ENCODE data around the gene PTGDR2. TPM values are rescaled to one million over a fixed set of nuclear protein-coding genes. Genes with fewer than 3 reads are reported as not detected.

The PTGDR2 gene
- 1 to 10 TPM in 1 of 8 experiments, under 1 TPM in 7; 0.27 to 4.6 (median 0.42) TPM for total RNA-seq

GRCh38 chr11:60855726-60856633 lies at the start of gene PTGDR2:
Gene PTGDR2 (minus strand): TSS chr11:60855950. CDS start chr11:60853722, 2,228 bp downstream.
- ATAC-seq (replicated peaks in 6 of 8) = peak; percentile 32 to 88 (median 74)
- WGBS, 10 experiments = 0 to 82% (median 67%) methylated on average over 3 to 5 of the region's 14 CpGs; no CpG with 5 or more reads in 6 of the 10 experiments
- H3K27ac ChIP-seq = peak within 1 kb of the TSS in 1 of 2 donors; percentile 28
- no peak within 1 kb of the TSS for H3K4me3 ChIP-seq
- peaks cover 7 to 8% of the 10 kb centered on the region in 2 donors for H3K4me1 ChIP-seq (replicated peaks in 1 of 2)
- in situ Hi-C loops (cut with MboI; ENCODE audit: low pct_unique_long_range_greater_than_20kb in 2 of 9, low sequenced_read_pairs in 9 of 9, unreplicated experiment in 9 of 9) = no loop called here

DNA sequence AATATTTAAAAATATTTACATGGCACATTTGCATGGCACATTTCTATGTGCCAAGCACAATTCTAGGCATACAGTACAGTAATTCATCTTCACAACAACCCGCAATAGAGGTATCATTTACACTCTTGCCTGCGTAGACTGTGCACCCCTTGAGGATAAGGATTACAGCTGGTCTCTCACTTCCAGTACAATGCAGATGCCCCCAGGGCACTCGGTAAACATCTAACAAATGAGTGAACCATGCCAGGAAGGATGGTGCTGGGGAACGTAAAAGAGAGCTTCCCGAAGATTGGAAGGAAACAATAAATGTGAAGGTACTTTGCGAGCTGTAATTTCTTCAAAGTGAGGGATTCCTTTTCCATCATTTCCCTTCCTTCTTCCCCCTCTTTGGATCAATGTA lies 49.3 kb upstream of the PTGDR2 start:
- Histone ChIP-seq H3K4me3 (peak overlapping the region; percentile 55 to 93 (median 83)), H3K27ac (peak overlapping the region; percentile 86 to 89), H3K4me1 (replicated peaks in 1 of 2) (peaks cover 11 to 12% of the 10 kb centered on the region in 2 donors)
- in situ Hi-C loops (cut with MboI; ENCODE audit: low pct_unique_long_range_greater_than_20kb in 2 of 9, low sequenced_read_pairs in 9 of 9, unreplicated experiment in 9 of 9) = no loop called here
- ATAC-seq (replicated peaks in 6 of 8) = peak in 1 of 8 experiments; percentile 2
- WGBS, 10 experiments = 0 to 80% (median 54%) methylated on average over 1 to 6 of the region's 6 CpGs

DNA sequence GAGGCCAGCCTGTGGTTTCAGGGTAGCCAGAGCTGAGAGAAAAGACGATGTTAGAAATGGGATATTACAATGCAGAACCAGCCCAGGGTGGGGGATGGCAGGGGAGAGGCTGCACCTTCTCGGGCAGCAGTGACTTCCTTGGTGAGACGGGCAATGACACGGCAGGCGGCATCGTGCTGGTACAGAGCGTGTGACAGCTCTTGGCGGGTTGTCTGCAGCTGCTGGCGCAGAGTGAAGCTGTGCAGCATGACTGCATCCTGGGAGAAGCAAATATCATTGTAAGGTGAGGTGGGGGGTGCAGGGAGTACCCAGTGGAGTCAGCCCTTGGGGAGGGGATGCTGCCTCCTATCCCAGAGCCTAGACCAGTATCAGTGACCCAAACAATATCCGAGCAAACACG lies 46.9 kb upstream of the PTGDR2 start:
- no peak overlapping the region for H3K4me3 ChIP-seq
- in situ Hi-C loops (cut with MboI; ENCODE audit: low pct_unique_long_range_greater_than_20kb in 2 of 9, low sequenced_read_pairs in 9 of 9, unreplicated experiment in 9 of 9) = no loop called here
- WGBS, 10 experiments = 100% methylated on average over 2 to 4 of the region's 11 CpGs; no CpG with 5 or more reads in 8 of the 10 experiments
- no peak for ATAC-seq (replicated peaks in 6 of 8)
- no peak overlapping the region for H3K27ac ChIP-seq
- peaks cover 11 to 12% of the 10 kb centered on the region in 2 donors for H3K4me1 ChIP-seq (replicated peaks in 1 of 2)

DNA sequence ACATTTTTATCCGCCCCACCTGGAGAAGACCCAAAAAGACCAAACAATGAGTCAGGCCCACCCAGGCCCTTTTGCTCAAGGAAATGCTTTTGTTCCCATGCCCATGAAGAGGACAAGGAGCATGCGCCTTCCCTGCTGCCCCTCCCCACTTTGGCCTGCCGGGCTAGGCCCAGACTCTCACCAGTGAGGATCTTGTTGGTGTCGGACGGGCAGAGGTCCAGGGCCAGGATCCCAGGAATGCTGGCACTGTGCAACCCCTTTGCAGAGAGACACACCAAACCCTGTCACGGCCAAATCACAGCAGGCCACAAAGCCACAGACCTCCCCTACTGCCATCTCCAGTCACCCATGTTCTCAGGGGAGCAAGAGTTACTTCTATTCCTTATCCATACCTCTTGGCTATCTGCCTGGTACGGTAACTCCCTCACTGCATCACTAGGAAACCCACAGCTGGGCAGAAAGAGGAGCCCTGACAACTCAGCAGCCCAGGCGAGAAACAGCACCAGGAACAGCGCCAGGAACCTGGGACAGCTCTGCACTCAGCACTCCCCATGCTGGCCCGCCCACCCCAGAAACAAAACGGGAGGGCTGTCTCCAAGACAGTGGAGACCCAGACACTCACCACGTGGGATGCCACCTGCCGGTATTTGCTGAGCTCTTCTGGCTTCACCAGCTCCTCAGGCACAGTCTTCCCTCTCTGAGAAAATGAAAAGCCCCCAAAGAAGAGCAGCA lies 45.1 kb upstream of the PTGDR2 start:
- no peak for ATAC-seq (replicated peaks in 6 of 8)
- Histone ChIP-seq H3K4me1 (replicated peaks in 1 of 2) (peaks cover 11 to 12% of the 10 kb centered on the region in 2 donors), H3K4me3 (no peak overlapping the region), H3K27ac (no peak overlapping the region)
- 32 to 100% (median 93%) methylated on average over 1 to 6 of the region's 13 CpGs; no CpG with 5 or more reads in 5 of the 10 experiments for WGBS, 10 experiments
- in situ Hi-C loops (cut with MboI; ENCODE audit: low pct_unique_long_range_greater_than_20kb in 2 of 9, low sequenced_read_pairs in 9 of 9, unreplicated experiment in 9 of 9) = no loop called here

DNA sequence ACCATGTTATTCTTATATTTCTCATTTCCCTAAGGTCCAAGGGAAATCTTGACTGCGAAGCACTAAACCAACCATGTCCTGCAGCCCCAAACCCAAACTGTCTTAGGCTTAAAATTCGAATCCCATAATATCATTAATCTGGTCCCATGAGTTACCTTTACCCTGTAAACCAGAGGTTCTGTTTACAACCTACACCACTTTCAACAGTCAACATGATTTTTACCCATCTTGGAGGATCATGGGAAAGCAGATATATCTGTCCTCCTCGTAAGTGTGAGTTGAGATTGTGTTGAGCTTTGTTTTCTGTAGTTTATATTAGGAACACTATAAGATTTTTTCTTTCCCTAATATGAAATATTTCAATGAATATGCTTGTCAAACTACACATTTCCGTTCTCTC lies 44.2 kb upstream of the PTGDR2 start:
- no peak for ATAC-seq (replicated peaks in 6 of 8)
- 20 to 100% (median 87%) methylated on average over 1 to 4 of the region's 4 CpGs for WGBS, 10 experiments
- no peak overlapping the region for H3K4me3 ChIP-seq
- in situ Hi-C loops (cut with MboI; ENCODE audit: low pct_unique_long_range_greater_than_20kb in 2 of 9, low sequenced_read_pairs in 9 of 9, unreplicated experiment in 9 of 9) = loop anchor here in 1 of 9 experiments (10.0 kb wide), 1 partner anchor 65 kb away; no protein-coding TSS in a partner anchor
- H3K27ac ChIP-seq = no peak overlapping the region
- peaks cover 8% of the 10 kb centered on the region in 2 donors for H3K4me1 ChIP-seq (replicated peaks in 1 of 2)

- in situ Hi-C loops (cut with MboI; ENCODE audit: low pct_unique_long_range_greater_than_20kb in 2 of 9, low sequenced_read_pairs in 9 of 9, unreplicated experiment in 9 of 9) = loop anchor here in 1 of 9 experiments (10.0 kb wide), 1 partner anchor 64 kb away; no protein-coding TSS in a partner anchor
- Histone ChIP-seq H3K27ac (no peak overlapping the region), H3K4me1 (replicated peaks in 1 of 2) (peaks cover 1% of the 10 kb centered on the region in 2 donors), H3K4me3 (no peak overlapping the region)
- peak; percentile 56 to 93 (median 74) for ATAC-seq (replicated peaks in 6 of 8)
- 42 to 67% (median 58%) methylated on average over 1 to 12 of the region's 12 CpGs for WGBS, 10 experiments
Measured at GRCh38 chr11:60899046-60899936, 43.5 kb upstream of the PTGDR2 start.

GRCh38 chr11:60897496-60897895 lies 41.7 kb upstream of the PTGDR2 start:
- H3K4me1 ChIP-seq (replicated peaks in 1 of 2) = no peaks in the 10 kb centered on the region
- WGBS, 10 experiments = 71 to 96% (median 86%) methylated on average over 2 to 4 of the region's 4 CpGs; no CpG with 5 or more reads in 3 of the 10 experiments
- ATAC-seq (replicated peaks in 6 of 8) = no peak
- in situ Hi-C loops (cut with MboI; ENCODE audit: low pct_unique_long_range_greater_than_20kb in 2 of 9, low sequenced_read_pairs in 9 of 9, unreplicated experiment in 9 of 9) = loop anchor here in 1 of 9 experiments (10.0 kb wide), 1 partner anchor 63 kb away; no protein-coding TSS in a partner anchor
- no peak overlapping the region for H3K4me3 ChIP-seq
- H3K27ac ChIP-seq = no peak overlapping the region

DNA sequence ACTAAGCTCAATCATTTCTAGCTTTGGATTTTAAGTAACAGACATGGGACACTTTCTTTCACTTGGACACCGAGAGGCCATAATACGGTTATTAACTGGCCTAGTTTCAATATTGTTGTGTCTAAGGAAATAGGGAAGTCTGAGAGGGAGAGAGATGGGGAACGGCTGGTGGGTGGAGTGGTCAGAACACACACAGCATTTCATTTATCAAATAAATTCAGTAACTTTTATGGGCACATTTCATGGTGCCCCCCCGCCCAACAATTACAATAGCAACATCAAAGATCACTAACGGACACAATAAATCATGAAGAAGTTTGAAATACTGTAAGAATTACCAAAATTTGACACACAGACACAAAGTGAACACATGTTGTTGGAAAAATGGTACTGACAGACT lies 39.9 kb upstream of the PTGDR2 start:
- no peak for ATAC-seq (replicated peaks in 6 of 8)
- Histone ChIP-seq H3K4me1 (replicated peaks in 1 of 2) (no peaks in the 10 kb centered on the region), H3K27ac (no peak overlapping the region), H3K4me3 (no peak overlapping the region)
- in situ Hi-C loops (cut with MboI; ENCODE audit: low pct_unique_long_range_greater_than_20kb in 2 of 9, low sequenced_read_pairs in 9 of 9, unreplicated experiment in 9 of 9) = loop anchor here in 1 of 9 experiments (10.0 kb wide), 1 partner anchor 61 kb away; no protein-coding TSS in a partner anchor
- 71 to 100% (median 94%) methylated on average over 1 to 5 of the region's 5 CpGs for WGBS, 10 experiments

- Histone ChIP-seq H3K27ac (no peak overlapping the region), H3K4me1 (replicated peaks in 1 of 2) (no peaks in the 10 kb centered on the region), H3K4me3 (no peak overlapping the region)
- in situ Hi-C loops (cut with MboI; ENCODE audit: low pct_unique_long_range_greater_than_20kb in 2 of 9, low sequenced_read_pairs in 9 of 9, unreplicated experiment in 9 of 9) = loop anchor here in 1 of 9 experiments (10.0 kb wide), 1 partner anchor 56 kb away; no protein-coding TSS in a partner anchor
- 75 to 100% (median 96%) methylated on average over 1 to 4 of the region's 7 CpGs; no CpG with 5 or more reads in 2 of the 10 experiments for WGBS, 10 experiments
- no peak for ATAC-seq (replicated peaks in 6 of 8)
Measured at GRCh38 chr11:60891103-60891741, 35.5 kb upstream of the PTGDR2 start.

DNA sequence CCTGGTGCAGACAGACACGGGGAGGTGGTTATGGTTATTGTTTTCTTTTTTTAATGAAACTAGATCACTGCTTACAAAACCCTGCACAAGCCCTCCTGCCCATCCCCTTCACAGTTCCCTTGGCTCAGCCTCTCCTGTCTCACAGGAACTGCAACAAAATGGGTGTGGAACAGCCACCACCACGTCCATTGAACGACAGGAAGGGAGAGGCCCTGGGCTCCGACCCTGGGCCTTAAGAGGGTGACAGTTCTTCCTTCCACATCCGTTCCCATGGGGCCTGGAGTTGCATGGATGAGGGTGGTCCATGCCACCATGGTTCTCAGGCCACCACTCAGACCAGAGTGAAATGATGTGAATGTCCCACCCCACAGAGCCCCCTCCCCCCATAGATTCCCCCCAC lies 34.9 kb upstream of the PTGDR2 start:
- ATAC-seq (replicated peaks in 6 of 8) = no peak
- Histone ChIP-seq H3K4me3 (no peak overlapping the region), H3K4me1 (replicated peaks in 1 of 2) (no peaks in the 10 kb centered on the region), H3K27ac (no peak overlapping the region)
- in situ Hi-C loops (cut with MboI; ENCODE audit: low pct_unique_long_range_greater_than_20kb in 2 of 9, low sequenced_read_pairs in 9 of 9, unreplicated experiment in 9 of 9) = loop anchor here in 1 of 9 experiments (10.0 kb wide), 1 partner anchor 56 kb away; no protein-coding TSS in a partner anchor
- 73 to 100% (median 90%) methylated on average over 1 to 3 of the region's 5 CpGs; no CpG with 5 or more reads in 6 of the 10 experiments for WGBS, 10 experiments

DNA sequence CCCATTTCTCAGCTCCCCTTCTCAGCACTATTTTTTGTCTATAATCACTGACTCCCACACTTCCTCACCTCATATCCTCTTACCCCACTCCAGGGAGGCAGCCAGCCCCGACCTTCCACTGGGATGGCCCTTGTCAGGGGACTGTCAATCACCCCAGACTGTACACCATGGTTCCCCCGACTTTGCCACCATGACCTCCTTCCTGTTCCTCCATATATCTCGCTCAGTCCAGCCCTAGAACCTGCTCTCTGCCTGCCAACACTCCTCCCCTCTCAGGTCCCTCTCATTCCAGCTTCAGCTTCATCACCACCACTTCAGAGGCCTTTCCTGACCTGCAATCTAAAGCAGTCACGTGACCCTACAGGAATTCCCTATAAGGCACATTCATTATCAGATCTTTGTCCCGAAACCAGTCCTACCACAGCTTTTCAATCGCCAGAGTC lies 34.1 kb upstream of the PTGDR2 start:
- ATAC-seq (replicated peaks in 6 of 8) = no peak
- in situ Hi-C loops (cut with MboI; ENCODE audit: low pct_unique_long_range_greater_than_20kb in 2 of 9, low sequenced_read_pairs in 9 of 9, unreplicated experiment in 9 of 9) = loop anchor here in 1 of 9 experiments (10.0 kb wide), 1 partner anchor 55 kb away; no protein-coding TSS in a partner anchor
- WGBS, 10 experiments = 67 to 100% (median 86%) methylated on average over 1 to 5 of the region's 6 CpGs; no CpG with 5 or more reads in 1 of the 10 experiments
- Histone ChIP-seq H3K4me1 (replicated peaks in 1 of 2) (no peaks in the 10 kb centered on the region), H3K27ac (no peak overlapping the region), H3K4me3 (no peak overlapping the region)

All from motor neuron (in vitro differentiated cells).